Esophagus squamous epithelium (tissue), 5 donors: Measurements from ENCODE around the gene VPS16. TPM values are rescaled to one million over a fixed set of nuclear protein-coding genes. Genes with fewer than 3 reads are reported as not detected.

Source experiments
- DNase-seq: peaks from one replicate; lab custom pipeline; 2025; lab: John Stamatoyannopoulos, UW
- H3K27ac ChIP-seq, 4 donors: fragments of 200-600 bp; sonication (generic); one replicate each; pipeline ENCODE4 v1.5.1; 2016 to 2019; ENCODE audit warnings: mild to moderate bottlenecking in 1 of 4
- H3K27me3 ChIP-seq, 4 donors: fragments of 200-600 bp; sonication (generic); 1 replicate in 3 of 4; 2 replicates in 1 of 4; pipeline versions ENCODE4 v1.5.1 to v1.6.0; 2017 to 2021; ENCODE audit warnings: antibody characterized with exemption in 1 of 4
- H3K36me3 ChIP-seq, 3 donors: fragments of 200-600 bp; sonication (generic); one replicate each; pipeline ENCODE4 v1.5.1; 2016 to 2019
- H3K4me1 ChIP-seq, 3 donors: fragments of 200-600 bp; sonication (generic); one replicate each; pipeline ENCODE4 v1.5.1; 2017 to 2019
- H3K4me3 ChIP-seq, 4 donors: fragments of 200-600 bp; sonication (generic); 1 replicate in 3 of 4; 2 replicates in 1 of 4; pipeline ENCODE4 v1.5.1; 2016 to 2019; ENCODE audit warnings: mild to moderate bottlenecking in 2 of 4, moderate library complexity in 1 of 4
- H3K9me3 ChIP-seq, 3 donors: fragments of 200-600 bp; sonication (generic); one replicate each; pipeline ENCODE4 v1.5.1; 2016 to 2019
- CTCF ChIP-seq, 6 experiments: fragments of 450-650 bp in 4 of 6; fragments of 200-600 bp in 2 of 6; sonication (generic) in 2 of 6; IDR thresholded peaks; one replicate each; pipeline ENCODE4 v1.5.1; 2016 to 2019; ENCODE audit warnings: antibody characterized with exemption in 6 of 6, mild to moderate bottlenecking in 4 of 6, moderate library complexity in 4 of 6
- POLR2A ChIP-seq, 4 donors: fragments of 450-650 bp; IDR thresholded peaks; one replicate each; pipeline ENCODE4 v1.6.1; 2017; ENCODE audit warnings: antibody characterized with exemption in 4 of 4, mild to moderate bottlenecking in 4 of 4, moderate library complexity in 3 of 4
- WGBS, 2 donors: methylation state at CpG; one replicate each; pipeline ENCODE4 v1.1.5; 2018; 5-methylcytosine and 5-hydroxymethylcytosine counted together
- intact Hi-C: fragments of 100-400 bp; cut with DNase I; formaldehyde crosslinking; loops from one replicate; pipeline ENCODE4 v1.15.0; 2022
- total RNA-seq, 4 donors: library from RNA; depleted of rRNA; stranded (reverse); fragments of >200 nt; gene quantifications; one replicate each; pipeline ENCODE4 v1.1.0, GENCODE V29; 2016
- donor health status: DM: yes; HTN: yes; CAD: no.

The VPS16 gene
- total RNA-seq, 4 donors from 2014 or later, result 20.9 to 36.7 (median 28.5) TPM

- no peak overlapping the region for H3K4me3 ChIP-seq
- no peaks in the 10 kb centered on the region for H3K36me3 ChIP-seq
- H3K27ac ChIP-seq, result no peak overlapping the region
- DNase-seq, result no peak
- no peaks in the 10 kb centered on the region for H3K27me3 ChIP-seq
- peaks cover 0 to 12% (median 2%) of the 10 kb centered on the region in 3 donors for H3K4me1 ChIP-seq
- H3K9me3 ChIP-seq, result no peaks in the 10 kb centered on the region
- intact Hi-C loops, result no loop called here
- TF ChIP-seq POLR2A (IDR thresholded peaks at IDR 0.05), result no peak
- TF ChIP-seq CTCF (IDR thresholded peaks at IDR 0.05), result no peak
- WGBS, 2 donors, result 40 to 50% methylated on average over 1 of the region's 1 CpG
Observed at GRCh38 chr20:2902291-2902690, 61.7 kb downstream of the VPS16 start.

- Histone ChIP-seq H3K4me1 (peaks cover 0 to 14% (median 4%) of the 10 kb centered on the region in 3 donors), H3K9me3 (no peaks in the 10 kb centered on the region), H3K4me3 (no peak overlapping the region), H3K36me3 (no peaks in the 10 kb centered on the region), H3K27ac (no peak overlapping the region), H3K27me3 (no peaks in the 10 kb centered on the region)
- 95% methylated on average over 3 of the region's 3 CpGs for WGBS, 2 donors
- DNase-seq, result no peak
- intact Hi-C loops, result no loop called here
- TF ChIP-seq CTCF (IDR thresholded peaks at IDR 0.05) (no peak), POLR2A (IDR thresholded peaks at IDR 0.05) (no peak)
Observed at GRCh38 chr20:2902818-2903217, 62.3 kb downstream of the VPS16 start.

- no peak for DNase-seq
- H3K36me3 ChIP-seq, result no peaks in the 10 kb centered on the region
- 93 to 97% methylated on average over 6 of the region's 6 CpGs for whole genome bisulfite sequencing, 2 donors
- no peak overlapping the region for H3K27ac ChIP-seq
- H3K4me3 ChIP-seq, result no peak overlapping the region
- no peaks in the 10 kb centered on the region for H3K9me3 ChIP-seq
- H3K27me3 ChIP-seq, result no peaks in the 10 kb centered on the region
- intact Hi-C loops, result no loop called here
- TF ChIP-seq CTCF (IDR thresholded peaks at IDR 0.05), result no peak
- TF ChIP-seq POLR2A (IDR thresholded peaks at IDR 0.05), result no peak
- H3K4me1 ChIP-seq, result peaks cover 0 to 14% (median 4%) of the 10 kb centered on the region in 3 donors
Observed at GRCh38 chr20:2903686-2904085, 63.1 kb downstream of the VPS16 start.

- intact Hi-C loops, result no loop called here
- Histone ChIP-seq H3K36me3 (peaks cover 0 to 3% (median 0%) of the 10 kb centered on the region in 3 donors), H3K4me1 (peaks cover 0 to 6% (median 4%) of the 10 kb centered on the region in 3 donors), H3K4me3 (no peak overlapping the region), H3K27ac (no peak overlapping the region), H3K9me3 (no peaks in the 10 kb centered on the region), H3K27me3 (no peaks in the 10 kb centered on the region)
- no peak for DNase-seq
- WGBS, 2 donors, result 55 to 70% methylated on average over 3 of the region's 3 CpGs
- TF ChIP-seq POLR2A (IDR thresholded peaks at IDR 0.05) (no peak), CTCF (IDR thresholded peaks at IDR 0.05) (no peak)
Observed at GRCh38 chr20:2907519-2907918, 67.0 kb downstream of the VPS16 start.

- intact Hi-C loops, result no loop called here
Observed at GRCh38 chr20:2909953-2910352, 69.4 kb downstream of the VPS16 start.

More at GRCh38 chr20:2909953-2910352, 69.4 kb downstream of the VPS16 start:
- 100% methylated on average over 1 of the region's 2 CpGs; no CpG with 5 or more reads in 1 of the 2 donors for WGBS, 2 donors
- Histone ChIP-seq H3K9me3 (no peaks in the 10 kb centered on the region), H3K27me3 (no peaks in the 10 kb centered on the region), H3K36me3 (peaks cover 0 to 3% (median 0%) of the 10 kb centered on the region in 3 donors), H3K27ac (no peak overlapping the region), H3K4me3 (no peak overlapping the region), H3K4me1 (peaks cover 0 to 6% (median 4%) of the 10 kb centered on the region in 3 donors)
- DNase-seq, result no peak
- TF ChIP-seq POLR2A (IDR thresholded peaks at IDR 0.05) (no peak), CTCF (IDR thresholded peaks at IDR 0.05) (no peak)
